HG02763 (cell line): ENCODE measurements around the gene THAP6.
A peak's percentile ranks its signal among the peaks of the same experiment; 100 is the strongest.
"Not testable (repeated sequence)": the region's sequence is repeated elsewhere in the genome, so short reads cannot be mapped to it uniquely, and the experiment has no call there.

ENCODE experiments used
- ATAC-seq: cut with Tn5 transposase; IDR thresholded peaks from one replicate; pipeline ENCODE4 v1.9.1; 2021; ENCODE audit warnings: mild to moderate bottlenecking, moderate library complexity; ENCODE audit not compliant: unreplicated experiment

The THAP6 gene

DNA sequence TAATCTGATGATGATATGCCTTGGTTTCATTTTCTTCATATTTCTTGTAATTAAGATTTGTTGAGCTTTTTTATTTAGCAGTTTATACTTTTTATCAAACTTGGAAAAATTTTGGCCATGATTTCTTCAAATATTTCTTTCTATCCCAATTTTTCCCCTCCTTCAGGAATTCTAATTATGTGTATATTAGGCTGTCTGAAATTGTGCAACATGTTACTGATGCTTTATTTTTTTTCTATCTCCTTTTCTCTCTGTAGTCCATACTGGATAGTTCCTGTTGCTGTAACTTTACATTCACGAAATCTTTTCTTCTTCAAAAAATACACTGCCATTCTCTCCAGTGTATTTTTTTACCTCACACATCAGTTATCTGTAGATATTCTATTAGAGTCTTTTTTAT is 10.8 kb downstream of the THAP6 start:
- ATAC-seq, result no peak

DNA sequence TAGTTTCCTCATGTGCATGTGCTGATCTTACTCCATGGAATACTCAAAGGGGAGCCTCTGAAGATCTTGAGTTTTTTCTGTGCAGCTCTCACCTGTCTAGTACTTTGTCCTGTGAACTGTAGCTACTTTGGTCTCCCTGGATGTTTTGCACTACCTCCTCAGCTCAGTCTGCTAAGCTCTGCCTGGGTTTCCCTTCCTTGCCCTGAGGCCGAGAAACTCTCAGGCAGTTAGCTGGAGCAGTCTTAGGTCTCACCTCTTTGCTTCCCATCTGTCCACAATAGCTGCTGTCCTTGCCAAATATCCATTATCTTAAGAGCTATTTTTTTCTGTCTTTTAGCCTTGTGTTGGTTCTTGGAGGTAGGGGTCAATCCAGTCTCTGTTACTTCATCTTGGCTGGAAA is 11.6 kb downstream of the THAP6 start:
- no peak for ATAC-seq

GRCh38 chr4:75527482-75527881 is 13.2 kb downstream of the THAP6 start:
- no peak for ATAC-seq

DNA sequence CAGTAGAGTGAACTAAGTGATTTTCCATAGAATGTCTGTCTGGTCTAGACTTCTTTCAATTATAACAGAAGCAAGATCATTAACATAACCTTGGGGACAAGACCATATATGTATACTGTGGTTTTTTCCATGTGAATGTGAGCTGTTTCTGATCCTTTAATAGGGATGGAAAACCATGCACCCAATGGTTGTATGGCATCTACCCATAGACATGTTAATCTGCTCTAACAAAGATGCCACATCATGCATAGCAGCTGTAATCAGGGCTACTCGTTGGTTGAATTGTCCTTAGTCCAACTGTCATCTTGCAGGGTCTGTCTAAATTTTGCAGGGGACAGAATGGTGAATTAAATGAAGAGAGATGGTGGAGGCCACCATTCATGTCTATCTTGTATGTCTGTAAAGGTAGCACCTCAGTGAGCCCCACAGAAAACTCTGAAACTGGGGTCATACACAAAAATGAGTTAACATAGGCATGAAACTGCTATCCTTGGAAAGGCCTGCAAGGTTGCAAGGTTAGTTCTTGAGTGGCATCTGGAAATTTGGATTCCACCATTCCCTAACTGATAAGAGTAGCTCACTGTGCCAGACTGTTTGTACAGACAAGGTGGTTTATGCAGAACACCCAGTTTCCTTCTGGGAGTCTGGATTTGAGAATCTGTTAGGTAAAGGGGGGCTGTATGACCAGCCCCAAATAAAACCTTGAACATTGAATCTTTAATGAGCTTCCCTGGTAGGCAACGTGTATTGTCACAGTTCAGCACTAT is 16.5 kb downstream of the THAP6 start:
- ATAC-seq, result no peak

DNA sequence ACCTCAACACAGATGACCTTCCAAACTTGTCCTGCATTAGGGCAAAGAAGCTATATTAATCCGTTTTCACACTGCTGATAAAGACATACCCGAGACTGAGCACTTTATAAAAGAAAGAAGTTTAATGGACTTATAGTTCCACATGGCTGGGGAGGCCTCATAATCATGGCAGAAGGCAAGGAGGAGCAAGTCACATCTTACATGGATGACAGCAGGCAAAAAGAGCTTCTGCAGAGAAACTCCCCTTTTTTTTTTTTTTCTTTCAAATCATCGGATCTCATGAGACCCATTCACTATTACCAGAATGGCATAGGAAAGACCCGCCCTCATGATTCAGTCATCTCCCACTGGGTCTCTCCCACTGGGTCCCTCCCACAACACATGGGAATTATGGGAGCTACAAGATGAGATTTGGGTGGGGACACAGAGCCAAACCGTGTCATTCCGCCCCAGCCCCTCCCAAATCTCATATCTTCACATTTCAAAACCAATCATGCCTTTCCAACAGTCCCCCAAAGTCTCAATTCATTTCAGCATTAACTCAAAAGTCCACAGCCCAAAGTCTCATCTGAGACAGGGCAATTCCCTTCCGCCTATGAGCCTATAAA is 17.4 kb downstream of the THAP6 start:
- not testable (repeated sequence) for ATAC-seq

DNA sequence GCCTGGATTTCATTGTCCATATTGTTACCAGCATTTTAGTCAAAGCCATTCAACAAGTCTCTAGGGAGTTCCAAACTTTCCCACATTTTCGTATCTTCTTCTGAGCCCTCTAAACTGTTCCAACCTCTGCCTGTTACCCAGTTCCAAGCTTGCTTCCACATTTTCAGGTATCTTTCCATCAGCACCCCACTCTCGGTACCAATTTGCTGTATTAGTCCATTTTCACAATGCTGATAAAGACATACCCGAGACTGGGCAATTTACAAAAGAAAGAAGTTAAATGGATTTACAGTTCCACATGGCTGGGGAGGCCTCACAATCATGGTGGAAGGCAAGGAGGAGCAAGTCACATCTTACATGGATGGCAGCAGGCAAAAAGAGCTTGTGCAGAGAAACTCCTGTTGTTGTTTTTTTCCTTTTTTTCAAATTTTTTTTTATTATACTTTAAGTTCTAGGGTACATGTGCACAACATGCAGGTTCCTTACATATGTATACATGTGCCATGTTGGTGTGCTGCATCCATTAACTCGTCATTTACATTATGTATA is 19.1 kb downstream of the THAP6 start:
- ATAC-seq, result not testable (repeated sequence)

- not testable (repeated sequence) for ATAC-seq
Measured at GRCh38 chr4:75533926-75534325, 19.7 kb downstream of the THAP6 start.

GRCh38 chr4:75537308-75537707 is 23.0 kb downstream of the THAP6 start:
- not testable (repeated sequence) for ATAC-seq

GRCh38 chr4:75542824-75543223 is 28.6 kb downstream of the THAP6 start:
- no peak for ATAC-seq

DNA sequence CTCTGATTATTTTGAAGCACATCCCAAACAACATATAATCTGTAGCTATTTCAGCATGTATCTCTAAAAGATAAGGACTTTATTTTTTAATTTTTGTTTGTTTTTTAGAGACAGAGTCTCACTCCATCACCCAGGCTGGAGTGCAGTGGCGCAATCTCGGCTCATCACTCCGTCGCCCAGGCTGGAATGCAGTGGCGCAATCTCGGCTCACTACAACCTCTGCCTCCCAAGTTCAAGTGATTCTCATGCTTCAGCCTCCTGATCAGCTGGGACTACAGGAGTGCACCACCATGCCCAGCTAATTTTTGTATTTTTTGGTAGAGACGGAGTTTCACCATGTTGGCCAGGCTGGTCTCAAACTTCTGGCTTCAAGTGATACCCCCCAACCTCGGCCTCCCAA is 29.9 kb downstream of the THAP6 start:
- ATAC-seq, result not testable (repeated sequence)

DNA sequence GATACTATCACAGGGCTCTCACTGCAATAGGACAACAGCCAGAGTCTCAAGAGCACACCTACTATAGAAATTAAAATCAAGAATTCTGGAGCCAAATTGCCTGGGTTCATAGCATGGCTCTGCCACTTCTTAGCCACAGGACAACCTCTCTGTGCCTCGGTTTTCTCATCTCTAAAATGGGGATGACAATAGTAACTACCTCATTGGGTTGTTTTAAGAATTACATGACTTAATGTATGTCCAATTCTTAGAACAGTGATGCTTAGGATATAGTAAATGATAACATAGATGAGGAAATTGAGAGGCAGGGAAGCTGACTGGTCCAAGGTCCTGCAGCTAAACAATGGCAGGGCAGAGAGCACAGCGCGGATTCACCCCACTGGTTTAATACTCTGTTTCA is 30.6 kb downstream of the THAP6 start:
- ATAC-seq, result no peak

DNA sequence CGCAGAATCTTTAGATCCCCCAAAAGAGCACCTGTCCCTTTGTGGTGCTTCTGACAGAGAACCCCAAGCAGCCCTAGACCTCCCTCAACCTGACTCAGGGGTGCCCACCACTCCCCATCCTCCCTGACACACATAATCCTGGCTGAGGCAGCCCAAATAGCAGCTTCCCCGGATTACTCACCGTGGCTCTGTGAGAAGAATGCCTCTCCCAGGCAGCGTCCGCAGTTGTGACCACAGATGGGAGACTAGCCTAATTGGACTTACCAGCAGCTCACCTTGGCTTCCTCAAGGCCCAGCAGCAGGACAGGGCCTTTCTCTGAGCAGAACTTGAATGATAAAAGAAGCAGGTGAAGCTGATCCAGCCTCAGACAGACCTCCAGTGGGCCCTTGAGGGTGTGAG is 31.3 kb downstream of the THAP6 start:
- ATAC-seq, result no peak

DNA sequence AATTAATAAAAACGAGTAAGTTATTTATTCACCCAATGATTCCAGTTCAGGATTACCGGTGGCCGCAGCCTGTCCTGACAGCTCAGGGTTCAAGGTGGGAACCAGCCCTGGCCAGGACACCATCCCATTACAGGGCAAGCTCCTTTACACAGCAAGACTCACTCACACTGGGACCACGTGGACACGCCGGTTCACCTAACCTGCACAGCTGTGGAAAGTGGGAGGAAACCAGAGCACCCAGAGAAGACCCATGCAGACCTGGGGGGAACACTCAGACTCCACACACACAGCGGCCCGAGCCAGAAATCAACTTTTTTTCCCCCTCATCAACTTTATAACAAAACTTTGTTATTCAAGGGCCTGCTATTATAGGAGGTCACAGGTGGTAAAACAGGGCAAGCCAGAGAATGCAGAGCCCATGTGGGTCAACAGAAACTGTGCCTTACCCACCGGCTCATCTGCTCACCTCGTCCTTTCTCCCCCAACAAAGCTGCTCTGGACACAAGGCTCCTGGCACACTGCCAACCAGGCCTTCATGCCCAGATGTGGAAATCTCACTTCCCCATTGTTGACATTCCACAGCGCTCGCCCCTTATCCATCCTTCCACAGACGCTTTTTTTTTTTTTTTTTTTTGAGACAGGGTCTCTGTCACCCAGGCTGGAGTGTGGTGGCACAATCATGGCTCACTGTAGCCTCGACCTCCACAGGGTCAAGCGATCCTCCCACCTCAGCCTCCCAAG is 33.5 kb downstream of the THAP6 start:
- ATAC-seq, result no peak

- no peak for ATAC-seq
Measured at GRCh38 chr4:75549019-75549418, 34.7 kb downstream of the THAP6 start.

DNA sequence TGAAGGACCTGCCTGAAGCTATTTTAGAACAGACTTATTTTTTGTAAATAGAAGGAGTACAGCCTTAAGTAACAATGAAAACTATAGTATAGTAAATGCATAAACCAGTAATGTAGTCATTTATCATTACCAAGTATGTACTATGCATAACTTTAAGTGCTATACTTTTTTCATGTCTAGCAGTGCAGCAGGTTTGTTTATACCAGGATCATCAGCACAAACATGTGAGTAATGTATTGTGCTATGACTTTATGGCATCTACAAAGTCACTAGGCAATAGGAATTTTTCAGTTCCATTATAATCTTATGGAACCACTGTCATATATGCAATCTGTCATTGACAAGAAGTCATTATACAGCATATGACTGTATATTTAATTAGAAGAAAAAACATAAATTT is 38.2 kb downstream of the THAP6 start:
- no peak for ATAC-seq

- ATAC-seq, result peak; percentile 89
Measured at GRCh38 chr4:75555294-75556164, 41.3 kb downstream of the THAP6 start, which contains the start of gene ODAPH. TSS of gene ODAPH (plus strand) at chr4:75556066. CDS start at chr4:75556083, 17 bp downstream.

DNA sequence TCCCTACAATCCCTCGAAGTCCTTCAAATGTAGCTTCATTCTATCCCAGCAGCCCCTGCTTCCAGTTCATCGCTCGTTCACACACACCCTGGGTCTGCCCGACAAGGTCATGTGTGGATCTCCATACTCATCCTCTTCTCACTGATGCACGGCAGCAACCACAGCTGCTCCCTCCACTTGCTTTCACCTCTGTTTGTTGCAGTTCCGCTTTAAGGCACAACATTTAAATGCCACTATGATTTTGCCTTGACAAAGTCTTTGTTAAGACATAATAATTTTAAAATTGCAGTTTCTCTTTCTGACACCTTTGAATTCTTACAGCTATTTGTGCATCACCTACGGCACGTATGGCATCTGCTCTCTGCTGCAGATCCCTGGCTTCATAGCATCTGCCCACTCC is 43.4 kb downstream of the THAP6 start:
- no peak for ATAC-seq

DNA sequence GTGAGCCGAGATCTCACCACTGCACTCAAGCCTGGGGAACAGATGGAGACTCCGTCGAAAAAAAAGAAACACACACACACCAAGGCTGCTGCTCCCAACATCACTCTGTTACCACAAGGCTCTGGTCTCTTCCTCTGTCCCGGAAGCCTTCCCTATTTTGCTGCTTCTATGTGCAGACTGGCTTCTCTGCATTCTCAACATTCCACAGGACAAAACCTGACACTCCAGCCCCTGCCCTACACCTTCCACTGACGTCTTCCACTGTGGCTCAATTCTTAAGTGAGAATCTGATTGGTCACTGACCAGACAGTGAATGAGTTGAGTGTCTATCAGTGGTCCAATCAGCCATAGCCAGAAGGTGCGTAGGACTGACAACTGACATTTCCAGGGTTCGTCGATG is 47.5 kb downstream of the THAP6 start:
- ATAC-seq, result no peak

- ATAC-seq, result no peak
Measured at GRCh38 chr4:75564023-75564422, 49.8 kb downstream of the THAP6 start.

DNA sequence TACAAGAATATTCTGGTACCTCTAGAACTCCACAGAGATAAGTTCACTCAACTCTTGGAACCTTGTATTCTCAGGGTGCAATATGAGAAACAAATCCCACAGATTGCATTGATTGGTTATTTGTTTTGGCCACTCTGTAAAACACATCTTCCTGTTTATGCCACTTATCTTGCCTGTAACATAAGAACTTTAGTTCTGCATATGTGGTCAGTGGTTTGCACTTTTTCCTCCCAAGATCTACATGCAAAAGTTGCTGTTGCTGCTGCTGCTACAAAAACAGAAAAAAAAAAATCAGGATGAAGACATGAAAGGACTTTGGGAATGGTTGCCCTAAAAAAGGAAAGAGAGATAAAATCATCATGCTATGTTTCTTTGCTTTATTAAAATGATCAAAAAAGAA is 51.2 kb downstream of the THAP6 start:
- no peak for ATAC-seq

- no peak for ATAC-seq
Measured at GRCh38 chr4:75566911-75567310, 52.6 kb downstream of the THAP6 start.
